Activated CD8-positive, alpha-beta memory T cell treated with anti-CD3 and anti-CD28 coated beads, Interleukin-2, amount 50 U/mL, for 1 hour (primary cell): ENCODE measurements around the gene FARSB.

ENCODE experiments used
- DNase-seq: peaks from one replicate; pipeline ENCODE4 v3.0.0-alpha.2; 2020; ENCODE audit errors: extremely low read depth

FARSB gene

DNA sequence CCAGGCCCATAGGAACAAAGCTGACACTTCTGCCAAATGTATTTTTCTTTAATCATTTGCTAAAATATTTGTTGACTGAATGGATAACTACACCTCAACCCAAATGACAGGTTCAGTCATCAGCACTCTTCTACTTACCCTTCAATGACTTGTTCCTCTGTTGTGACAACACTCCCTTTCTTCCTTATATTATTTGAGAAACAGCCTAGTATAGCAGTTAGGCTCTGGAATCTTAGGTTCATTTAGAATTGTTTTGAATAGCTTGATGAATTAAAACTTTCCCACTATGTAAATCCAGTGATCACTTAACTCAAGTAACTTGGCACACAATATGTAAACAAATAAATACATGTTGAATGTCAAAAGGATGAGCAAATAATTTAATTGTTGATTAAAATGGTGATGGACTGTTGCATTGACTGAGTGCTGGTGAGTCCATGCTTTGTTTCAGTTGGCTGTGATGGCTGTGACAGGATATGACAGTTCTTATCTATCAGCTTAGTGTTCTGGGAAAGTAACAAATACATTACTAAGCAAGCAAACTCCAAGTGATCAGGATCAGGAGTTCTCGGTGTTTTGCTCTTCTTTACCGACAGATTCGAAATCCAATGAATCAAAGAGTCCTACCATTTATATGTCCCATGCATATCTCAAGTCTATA is 12.7 kb upstream of the FARSB start:
- no peak for DNase-seq

- no peak for DNase-seq
These were observed 7.6 kb upstream of the FARSB start for GRCh38 chr2:222663479-222663878.

DNA sequence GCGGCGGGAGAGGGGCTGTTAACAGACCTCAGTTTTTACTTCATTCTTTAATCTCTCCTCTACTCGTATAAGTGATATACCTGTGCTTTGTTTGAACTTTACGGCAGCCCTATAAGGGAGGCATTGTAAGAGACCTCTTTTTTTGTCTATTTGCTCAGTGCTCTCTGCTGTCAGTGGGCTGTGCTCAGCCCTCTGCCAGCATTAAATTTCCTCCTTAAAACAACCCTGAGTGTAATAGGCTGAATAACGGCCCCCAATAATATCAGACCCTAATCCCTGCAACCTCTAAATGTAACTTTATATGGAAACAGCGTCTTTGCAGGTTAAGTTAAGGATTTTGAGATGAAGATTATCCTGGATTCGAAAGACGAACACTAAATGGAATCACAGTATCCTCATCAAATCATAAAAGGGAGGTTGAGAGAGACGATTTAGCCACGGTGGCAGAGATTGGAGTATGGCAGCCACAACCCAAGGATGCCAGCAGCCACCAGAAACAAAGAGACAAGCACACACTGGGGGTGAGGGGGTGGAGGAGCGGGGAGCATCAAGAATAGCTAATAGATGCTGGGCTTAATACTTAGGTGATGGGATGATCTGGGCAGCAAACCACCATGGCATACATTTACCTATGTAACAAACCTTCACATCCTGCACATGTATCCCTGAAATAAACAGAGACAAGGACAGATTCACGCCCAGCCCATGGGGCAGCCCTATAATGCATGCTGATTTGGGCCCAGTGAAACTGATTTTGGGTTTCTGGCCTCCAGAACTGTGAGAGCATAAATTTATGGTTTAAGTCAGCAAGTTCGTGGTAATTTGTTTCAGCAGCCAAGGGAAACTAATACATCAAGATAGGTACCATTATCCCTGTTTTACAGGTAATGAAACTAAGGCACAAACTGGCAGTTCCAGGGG is 894 bp upstream of the FARSB start:
- no peak for DNase-seq

GRCh38 chr2:222653280-222653679 is 2.6 kb downstream of the FARSB start:
- DNase-seq = no peak

GRCh38 chr2:222652491-222653255 is 3.2 kb downstream of the FARSB start:
- no peak for DNase-seq

DNA sequence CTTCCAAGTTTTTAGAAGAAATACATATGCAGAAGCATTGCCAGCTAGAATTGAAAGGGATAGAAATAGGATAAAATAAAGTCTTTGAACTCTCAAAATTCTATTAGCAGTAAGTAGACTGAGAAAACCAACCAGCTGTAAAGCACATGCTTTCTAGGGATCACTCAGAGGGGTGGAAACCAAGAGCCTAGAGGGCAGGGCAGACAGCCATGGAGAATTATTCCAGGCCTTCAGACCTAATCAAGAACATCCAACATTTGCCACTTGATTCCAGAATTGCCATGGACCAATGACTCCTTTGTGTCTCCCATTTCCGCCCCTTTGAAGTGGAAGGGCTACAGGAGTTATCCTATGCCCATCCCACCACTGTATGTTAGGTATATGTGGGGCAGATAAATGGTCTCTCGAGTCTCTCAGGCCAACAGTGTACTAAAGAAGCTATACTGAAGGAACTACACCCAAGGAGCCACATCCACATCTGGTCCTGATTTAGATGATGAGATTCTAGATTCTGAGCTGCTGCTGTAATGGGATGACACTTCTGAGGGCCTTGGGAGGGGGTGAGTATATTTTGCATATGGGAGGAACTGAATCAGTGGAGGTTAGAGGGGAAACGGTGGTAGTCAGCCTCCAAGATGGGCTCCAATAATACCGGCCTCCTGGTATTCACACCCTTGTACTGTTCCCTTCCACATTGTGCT is 4.0 kb downstream of the FARSB start:
- no peak for DNase-seq

- DNase-seq = no peak
These were observed 6.1 kb downstream of the FARSB start for GRCh38 chr2:222649801-222650200.

DNA sequence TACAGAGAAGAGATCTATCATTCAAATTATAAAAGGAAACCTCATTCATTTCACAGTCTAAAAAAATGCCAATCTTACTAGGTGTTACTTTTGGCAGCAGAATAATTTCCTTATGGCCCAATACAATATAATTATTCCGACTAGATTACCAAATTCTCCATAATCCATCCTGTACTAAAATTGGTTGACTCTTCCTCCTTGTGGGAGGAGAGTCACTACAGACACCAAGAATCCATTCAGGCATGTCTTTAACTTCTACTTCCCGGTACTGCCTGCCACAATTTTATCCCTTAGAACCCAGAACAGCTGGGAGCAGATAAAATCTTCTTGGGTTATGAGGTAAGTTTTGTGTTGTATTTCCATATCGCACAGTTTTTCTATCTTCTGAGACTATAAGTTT is 9.9 kb downstream of the FARSB start:
- DNase-seq = no peak

GRCh38 chr2:222643134-222643533 is 12.8 kb downstream of the FARSB start:
- no peak for DNase-seq

DNA sequence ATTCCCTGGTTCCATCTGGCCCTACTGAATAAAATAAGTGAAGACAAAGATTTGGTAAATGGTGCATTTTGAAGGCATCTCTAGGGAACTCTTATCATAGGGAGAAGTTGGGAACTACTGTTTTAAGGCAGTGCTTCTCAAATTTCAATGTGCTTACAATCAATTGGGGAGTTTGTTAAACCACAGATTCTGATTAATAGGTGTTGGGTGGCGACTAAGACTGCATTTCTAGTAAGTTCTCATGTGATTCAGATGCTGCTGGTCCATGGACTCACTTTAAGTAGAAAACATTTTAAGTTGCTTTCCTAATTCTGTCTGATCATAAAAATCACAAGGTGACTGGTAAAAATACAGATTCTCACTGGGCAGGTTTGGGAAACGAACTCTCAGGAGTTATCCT is 14.6 kb downstream of the FARSB start:
- DNase-seq = no peak

GRCh38 chr2:222637067-222637466 is 18.8 kb downstream of the FARSB start:
- no peak for DNase-seq

DNA sequence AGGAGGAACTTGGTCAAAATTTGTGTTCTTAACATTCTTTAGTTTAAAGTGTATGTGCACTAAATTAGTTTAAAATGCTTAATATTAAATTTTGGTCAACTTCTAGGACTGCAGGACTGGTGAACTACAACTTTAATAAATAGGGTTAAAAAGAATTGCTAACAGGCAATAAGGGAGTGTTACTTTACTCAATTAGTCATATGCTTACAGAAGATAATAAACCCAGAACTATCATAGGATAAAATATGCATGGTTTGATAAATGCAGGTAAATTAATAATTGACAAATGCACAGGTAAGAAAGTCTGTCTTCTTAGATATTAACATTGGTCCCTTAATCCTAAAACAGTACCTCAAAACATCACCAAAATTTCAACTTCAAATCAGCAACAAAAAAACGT is 20.6 kb downstream of the FARSB start:
- DNase-seq = no peak

- DNase-seq = no peak
These were observed 28.1 kb downstream of the FARSB start for GRCh38 chr2:222627764-222628163.

- DNase-seq = no peak
These were observed 32.1 kb downstream of the FARSB start for GRCh38 chr2:222623756-222624309.

DNA sequence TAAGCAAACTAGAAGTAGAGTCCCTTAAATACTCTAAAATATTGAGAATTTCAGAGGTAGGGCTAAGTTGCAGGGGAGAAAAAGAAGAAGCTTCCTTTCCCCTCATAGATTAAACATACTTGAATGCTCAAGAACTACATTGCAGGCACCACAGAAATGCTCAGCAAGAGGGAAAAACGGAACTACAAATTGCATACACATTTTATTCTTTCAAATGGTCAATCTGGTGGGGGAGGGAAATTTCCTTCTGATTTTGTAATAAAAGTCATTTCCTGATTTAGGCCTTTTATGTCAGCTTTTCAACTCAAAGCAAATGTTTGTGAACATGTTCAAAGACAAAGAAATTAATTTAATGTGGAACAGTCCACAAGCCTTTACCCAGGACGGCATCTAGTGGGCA is 33.0 kb downstream of the FARSB start:
- DNase-seq = no peak

GRCh38 chr2:222621893-222622292 is 34.0 kb downstream of the FARSB start:
- no peak for DNase-seq

DNA sequence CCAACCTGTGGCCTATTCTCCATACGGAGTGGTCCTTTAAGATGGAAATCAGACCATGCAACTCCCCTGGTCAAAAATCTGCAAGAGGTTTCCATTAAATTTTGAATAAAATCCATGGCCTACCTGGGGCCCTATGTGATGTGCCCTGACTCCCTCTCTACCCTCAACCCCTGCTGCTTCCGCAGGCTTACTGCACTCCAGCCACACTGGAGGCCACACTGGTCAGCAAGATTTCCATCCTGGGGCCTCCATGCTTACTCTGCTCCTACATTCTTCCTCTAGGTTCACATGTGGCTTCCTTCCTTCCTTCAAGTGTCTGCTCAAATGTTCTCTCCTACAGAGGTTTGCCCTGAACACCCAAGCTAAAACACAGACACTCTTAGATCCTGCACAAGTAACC is 40.6 kb downstream of the FARSB start:
- no peak for DNase-seq

DNA sequence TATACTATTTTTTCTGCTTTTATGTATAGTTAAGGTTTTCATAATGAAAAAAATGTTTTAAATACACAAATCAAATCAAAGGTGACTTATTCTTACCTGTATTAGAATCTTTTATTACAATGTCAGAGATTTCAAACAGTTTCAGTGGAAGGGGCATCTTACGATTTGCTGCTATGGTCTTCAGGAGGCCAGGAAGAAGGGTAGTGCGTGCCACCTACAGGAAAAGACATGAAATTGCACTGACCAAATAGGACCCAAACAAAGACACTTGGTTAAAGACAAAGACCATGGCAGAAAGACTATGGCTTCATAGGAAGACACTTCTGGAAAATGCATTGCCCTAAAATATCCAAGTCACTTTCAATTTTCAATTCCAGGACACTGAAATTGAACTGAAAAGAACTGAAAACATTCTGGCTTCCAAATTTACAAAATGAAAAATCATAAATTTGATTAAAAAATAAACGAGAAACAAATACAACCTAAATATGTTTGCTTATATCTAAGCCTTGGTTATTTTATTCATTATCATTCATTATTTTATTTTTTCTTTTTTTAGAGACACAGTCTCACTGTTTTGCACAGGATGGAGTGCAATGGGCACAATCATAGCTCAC is 42.1 kb downstream of the FARSB start:
- DNase-seq = no peak

- DNase-seq = no peak
These were observed 44.2 kb downstream of the FARSB start for GRCh38 chr2:222611684-222612083.

GRCh38 chr2:222610746-222611145 is 45.1 kb downstream of the FARSB start:
- no peak for DNase-seq

- DNase-seq = no peak
These were observed 46.5 kb downstream of the FARSB start for GRCh38 chr2:222609381-222609780.
